Liver (tissue), 9 donors: Measurements from ENCODE around the gene VBP1. TPM values are rescaled to one million over a fixed set of nuclear protein-coding genes. Genes with fewer than 3 reads are reported as not detected.

Experiments
- DNase-seq: peaks from one replicate; pipeline ENCODE4 v3.0.0-alpha.2; 2017; ENCODE audit warnings: low spot score
- H3K27ac ChIP-seq, 2 donors: one replicate each; pipeline ENCODE4 v1.7.0; 2013; ENCODE audit warnings: inconsistent platforms in 2 of 2, low read length in 2 of 2, control low read depth in 1 of 2, low read depth in 1 of 2, mild to moderate bottlenecking in 1 of 2
- H3K27me3 ChIP-seq, 4 donors: one replicate each; pipeline versions ENCODE4 v1.6.1 to v1.7.0; 2013; ENCODE audit warnings: low read length in 3 of 4, inconsistent platforms in 1 of 4, mild to moderate bottlenecking in 1 of 4, moderate library complexity in 1 of 4; ENCODE audit not compliant: control insufficient read depth in 4 of 4, insufficient read depth in 4 of 4
- H3K36me3 ChIP-seq, 4 donors: one replicate each; pipeline versions ENCODE4 v1.6.1 to v1.7.0; 2013; ENCODE audit warnings: low read length in 3 of 4, mild to moderate bottlenecking in 3 of 4, low read depth in 1 of 4, moderate library complexity in 1 of 4; ENCODE audit not compliant: control insufficient read depth in 4 of 4, insufficient read depth in 3 of 4
- H3K4me1 ChIP-seq, 4 donors: one replicate each; pipeline versions ENCODE4 v1.6.1 to v1.7.0; 2013; ENCODE audit warnings: low read length in 3 of 4, mild to moderate bottlenecking in 3 of 4, moderate library complexity in 1 of 4; ENCODE audit not compliant: control insufficient read depth in 4 of 4, insufficient read depth in 4 of 4
- H3K4me3 ChIP-seq, 3 donors: one replicate each; pipeline versions ENCODE4 v1.6.1 to v1.7.0; 2013; ENCODE audit warnings: low read length in 3 of 3, control low read depth in 1 of 3, low read depth in 1 of 3, mild to moderate bottlenecking in 1 of 3
- H3K9ac ChIP-seq, 2 donors: one replicate each; pipeline ENCODE4 v1.7.0; 2013; ENCODE audit warnings: low read length in 2 of 2, mild to moderate bottlenecking in 2 of 2, moderate library complexity in 2 of 2, control low read depth in 1 of 2, low read depth in 1 of 2
- H3K9me3 ChIP-seq, 4 donors: one replicate each; pipeline versions ENCODE4 v1.6.1 to v1.7.0; 2013; ENCODE audit warnings: low read length in 3 of 4; ENCODE audit not compliant: control insufficient read depth in 4 of 4
- EGR1 ChIP-seq, 2 donors: IDR thresholded peaks; 2 replicates each; pipeline ENCODE4 v1.6.1; 2016 to 2018; ENCODE audit warnings: antibody characterized with exemption in 2 of 2, low read depth in 2 of 2
- FOXA1 ChIP-seq: IDR thresholded peaks from 2 replicates; pipeline ENCODE4 v1.6.1; 2016; ENCODE audit warnings: antibody characterized with exemption
- FOXA2 ChIP-seq: IDR thresholded peaks from 2 replicates; pipeline ENCODE4 v1.6.1; 2016; ENCODE audit warnings: antibody characterized with exemption
- GABPA ChIP-seq, 2 donors: IDR thresholded peaks in 1 of 2; conservative IDR thresholded peaks in 1 of 2; 2 replicates each; pipeline ENCODE4 v1.6.1; 2016; ENCODE audit warnings: antibody characterized with exemption in 2 of 2, mild to moderate bottlenecking in 1 of 2, moderate library complexity in 1 of 2
- HNF4A ChIP-seq, 2 donors: conservative IDR thresholded peaks; 2 replicates each; pipeline ENCODE4 v1.6.1; 2016; ENCODE audit warnings: antibody characterized with exemption in 2 of 2, mild to moderate bottlenecking in 2 of 2
- HNF4G ChIP-seq: IDR thresholded peaks from 2 replicates; pipeline ENCODE4 v1.6.1; 2016; ENCODE audit warnings: antibody characterized with exemption
- JUND ChIP-seq, 2 donors: IDR thresholded peaks; 2 replicates each; pipeline ENCODE4 v1.6.1; 2016; ENCODE audit warnings: antibody characterized with exemption in 2 of 2
- MAX ChIP-seq: IDR thresholded peaks from 2 replicates; pipeline ENCODE4 v1.6.1; 2016; ENCODE audit warnings: antibody characterized with exemption
- NR2F2 ChIP-seq: IDR thresholded peaks from 2 replicates; pipeline ENCODE4 v1.6.1; 2016; ENCODE audit warnings: antibody characterized with exemption
- RAD21 ChIP-seq, 2 donors: IDR thresholded peaks; 2 replicates each; pipeline ENCODE4 v1.6.1; 2016; ENCODE audit warnings: antibody characterized with exemption in 2 of 2, mild to moderate bottlenecking in 2 of 2
- REST ChIP-seq: IDR thresholded peaks from 2 replicates; pipeline ENCODE4 v1.6.1; 2016; ENCODE audit warnings: antibody characterized with exemption, mild to moderate bottlenecking
- RXRA ChIP-seq, 2 donors: IDR thresholded peaks; 2 replicates each; pipeline ENCODE4 v1.6.1; 2017 to 2018; ENCODE audit warnings: antibody characterized with exemption in 2 of 2, mild to moderate bottlenecking in 1 of 2
- SP1 ChIP-seq: IDR thresholded peaks from 2 replicates; pipeline ENCODE4 v1.6.1; 2018; ENCODE audit warnings: antibody characterized with exemption, mild to moderate bottlenecking
- TAF1 ChIP-seq: conservative IDR thresholded peaks from 2 replicates; pipeline ENCODE4 v1.6.1; 2016; ENCODE audit warnings: antibody characterized with exemption, mild to moderate bottlenecking
- YY1 ChIP-seq: IDR thresholded peaks from 2 replicates; pipeline ENCODE4 v1.6.1; 2016; ENCODE audit warnings: antibody characterized with exemption, mild to moderate bottlenecking
- WGBS: extraction: QIAGEN DNeasy Blood & Tissue Kit; methylation state at CpG from one replicate; pipeline ENCODE4 v1.1.7; 2013; 5-methylcytosine and 5-hydroxymethylcytosine counted together
- polyA plus RNA-seq, 2 donors: library from polyadenylated mRNA; stranded (reverse) in 1 of 2; unstranded in 1 of 2; fragments of 200-250 nt in 1 of 2; fragments of >200 nt in 1 of 2; fragmentation: Nextera tagmentation in 1 of 2; extraction: Ambion mirVana in 1 of 2; gene quantifications; one replicate each; pipeline versions ENCODE4 v1.2.1 to v1.2.3, GENCODE V29; 2013 to 2015
- total RNA-seq, 2 donors: library from RNA; depleted of rRNA; stranded (reverse); fragments of >200 nt; gene quantifications; one replicate each; pipeline ENCODE4 v1.2.3, GENCODE V29; 2014
- TF ChIP-seq, protein P1 (sequence below): fragments of 150-350 bp; IDR thresholded peaks from 2 replicates; pipeline ENCODE4 v1.5.1; 2017; ENCODE audit warnings: improper control_type of control experiment, low read depth, low read length; ENCODE audit not compliant: missing input control
- TF ChIP-seq, protein P2 (sequence below): IDR thresholded peaks from 2 replicates; pipeline ENCODE4 v1.6.1; 2016; ENCODE audit warnings: antibody characterized with exemption
- TF ChIP-seq, protein P3 (sequence below): IDR thresholded peaks from 2 replicates; pipeline ENCODE4 v1.6.1; 2016; ENCODE audit warnings: antibody characterized with exemption
- donor health status: healthy.
- donor health status: healthy.
- donor health status: healthy.
- donor health status: healthy.
- donor health status: healthy.

VBP1 gene
- total and polyA plus RNA-seq, 4 donors = 15.1 to 40.7 (median 16.6) TPM

GRCh38 chrX:155211208-155211607, 5.1 kb upstream of the VBP1 start:
- DNase-seq = no peak
- Histone ChIP-seq H3K4me1 (peaks cover 0 to 8% (median 2%) of the 10 kb centered on the region in 4 donors), H3K9ac (no peak overlapping the region), H3K36me3 (no peaks in the 10 kb centered on the region), H3K27me3 (no peaks in the 10 kb centered on the region), H3K4me3 (no peak overlapping the region), H3K9me3 (no peaks in the 10 kb centered on the region), H3K27ac (no peak overlapping the region)
- TF ChIP-seq EGR1 (IDR thresholded peaks at IDR 0.05; ENCODE audit: low read depth in 2 of 2) (no peak), JUND (IDR thresholded peaks at IDR 0.05) (no peak), MAX (no peak), HNF4G (no peak)
- 93% methylated on average over 3 of the region's 3 CpGs for WGBS

- Histone ChIP-seq H3K27me3 (no peaks in the 10 kb centered on the region), H3K9me3 (no peaks in the 10 kb centered on the region), H3K9ac (no peak overlapping the region), H3K36me3 (no peaks in the 10 kb centered on the region), H3K27ac (no peak overlapping the region), H3K4me1 (peaks cover 3 to 12% (median 3%) of the 10 kb centered on the region in 4 donors), H3K4me3 (no peak overlapping the region)
- whole genome bisulfite sequencing = 90% methylated on average over 4 of the region's 4 CpGs
- no peak for DNase-seq
- TF ChIP-seq YY1 = no peak
- no peak for TF ChIP-seq MAX
Measured at GRCh38 chrX:155213731-155214130, 2.5 kb upstream of the VBP1 start.

GRCh38 chrX:155215443-155216178, 649 bp upstream of the VBP1 start:
- H3K27ac ChIP-seq = peak overlapping the region; percentile 28 to 56
- peak overlapping the region; percentile 90 to 96 (median 93) for H3K4me3 ChIP-seq
- H3K9ac ChIP-seq = no peak overlapping the region
- WGBS = 39% methylated on average over 15 of the region's 15 CpGs
- H3K9me3 ChIP-seq = no peaks in the 10 kb centered on the region
- no peak for TF ChIP-seq HNF4A (conservative IDR thresholded peaks at IDR 0.05)
- no peak for TF ChIP-seq HNF4G
- TF ChIP-seq JUND (IDR thresholded peaks at IDR 0.05) = no peak
- TF ChIP-seq, protein P1, sequence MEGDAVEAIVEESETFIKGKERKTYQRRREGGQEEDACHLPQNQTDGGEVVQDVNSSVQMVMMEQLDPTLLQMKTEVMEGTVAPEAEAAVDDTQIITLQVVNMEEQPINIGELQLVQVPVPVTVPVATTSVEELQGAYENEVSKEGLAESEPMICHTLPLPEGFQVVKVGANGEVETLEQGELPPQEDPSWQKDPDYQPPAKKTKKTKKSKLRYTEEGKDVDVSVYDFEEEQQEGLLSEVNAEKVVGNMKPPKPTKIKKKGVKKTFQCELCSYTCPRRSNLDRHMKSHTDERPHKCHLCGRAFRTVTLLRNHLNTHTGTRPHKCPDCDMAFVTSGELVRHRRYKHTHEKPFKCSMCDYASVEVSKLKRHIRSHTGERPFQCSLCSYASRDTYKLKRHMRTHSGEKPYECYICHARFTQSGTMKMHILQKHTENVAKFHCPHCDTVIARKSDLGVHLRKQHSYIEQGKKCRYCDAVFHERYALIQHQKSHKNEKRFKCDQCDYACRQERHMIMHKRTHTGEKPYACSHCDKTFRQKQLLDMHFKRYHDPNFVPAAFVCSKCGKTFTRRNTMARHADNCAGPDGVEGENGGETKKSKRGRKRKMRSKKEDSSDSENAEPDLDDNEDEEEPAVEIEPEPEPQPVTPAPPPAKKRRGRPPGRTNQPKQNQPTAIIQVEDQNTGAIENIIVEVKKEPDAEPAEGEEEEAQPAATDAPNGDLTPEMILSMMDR = no peak
- TF ChIP-seq YY1 = no peak
- no peak for TF ChIP-seq RXRA (IDR thresholded peaks at IDR 0.05)
- no peak for TF ChIP-seq MAX
- no peak for TF ChIP-seq NR2F2
- TF ChIP-seq TAF1 = no peak
- TF ChIP-seq FOXA2 = no peak
- TF ChIP-seq GABPA (IDR thresholded peaks at IDR 0.05 in 1 of 2, conservative IDR thresholded peaks at IDR 0.05 in 1 of 2) = no peak
- TF ChIP-seq FOXA1 = no peak
- no peak for TF ChIP-seq REST
- TF ChIP-seq, protein P2, sequence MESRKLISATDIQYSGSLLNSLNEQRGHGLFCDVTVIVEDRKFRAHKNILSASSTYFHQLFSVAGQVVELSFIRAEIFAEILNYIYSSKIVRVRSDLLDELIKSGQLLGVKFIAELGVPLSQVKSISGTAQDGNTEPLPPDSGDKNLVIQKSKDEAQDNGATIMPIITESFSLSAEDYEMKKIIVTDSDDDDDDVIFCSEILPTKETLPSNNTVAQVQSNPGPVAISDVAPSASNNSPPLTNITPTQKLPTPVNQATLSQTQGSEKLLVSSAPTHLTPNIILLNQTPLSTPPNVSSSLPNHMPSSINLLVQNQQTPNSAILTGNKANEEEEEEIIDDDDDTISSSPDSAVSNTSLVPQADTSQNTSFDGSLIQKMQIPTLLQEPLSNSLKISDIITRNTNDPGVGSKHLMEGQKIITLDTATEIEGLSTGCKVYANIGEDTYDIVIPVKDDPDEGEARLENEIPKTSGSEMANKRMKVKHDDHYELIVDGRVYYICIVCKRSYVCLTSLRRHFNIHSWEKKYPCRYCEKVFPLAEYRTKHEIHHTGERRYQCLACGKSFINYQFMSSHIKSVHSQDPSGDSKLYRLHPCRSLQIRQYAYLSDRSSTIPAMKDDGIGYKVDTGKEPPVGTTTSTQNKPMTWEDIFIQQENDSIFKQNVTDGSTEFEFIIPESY = no peak
- no peak for TF ChIP-seq SP1
- TF ChIP-seq, protein P3, sequence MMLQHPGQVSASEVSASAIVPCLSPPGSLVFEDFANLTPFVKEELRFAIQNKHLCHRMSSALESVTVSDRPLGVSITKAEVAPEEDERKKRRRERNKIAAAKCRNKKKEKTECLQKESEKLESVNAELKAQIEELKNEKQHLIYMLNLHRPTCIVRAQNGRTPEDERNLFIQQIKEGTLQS = no peak
- TF ChIP-seq RAD21 (IDR thresholded peaks at IDR 0.05) = no peak
- peaks cover 3 to 12% (median 3%) of the 10 kb centered on the region in 4 donors for H3K4me1 ChIP-seq
- H3K27me3 ChIP-seq = no peaks in the 10 kb centered on the region
- DNase-seq = no peak
- H3K36me3 ChIP-seq = no peaks in the 10 kb centered on the region
